HT-29 (cell line): Measurements from ENCODE around the gene RANBP3. TPM values are rescaled to one million over a fixed set of nuclear protein-coding genes. Genes with fewer than 3 reads are reported as not detected.
"Not testable (repeated sequence)": the region's sequence is repeated elsewhere in the genome, so short reads cannot be mapped to it uniquely, and the experiment has no call there.

Experiments used
- DNase-seq: peaks from one replicate; pipeline ENCODE4 v3.0.0-alpha.2; 2015; ENCODE audit warnings: low spot score
- total RNA-seq: library from RNA; depleted of rRNA; stranded (reverse); fragments of >200 nt; shearing (Covaris generic); gene quantifications from 2 replicates; pipeline ENCODE4 v1.2.3, GENCODE V29; 2014; rRNA removed

The RANBP3 gene
- total RNA-seq, 1 experiment from 2014 or later = 79.3 TPM

DNA sequence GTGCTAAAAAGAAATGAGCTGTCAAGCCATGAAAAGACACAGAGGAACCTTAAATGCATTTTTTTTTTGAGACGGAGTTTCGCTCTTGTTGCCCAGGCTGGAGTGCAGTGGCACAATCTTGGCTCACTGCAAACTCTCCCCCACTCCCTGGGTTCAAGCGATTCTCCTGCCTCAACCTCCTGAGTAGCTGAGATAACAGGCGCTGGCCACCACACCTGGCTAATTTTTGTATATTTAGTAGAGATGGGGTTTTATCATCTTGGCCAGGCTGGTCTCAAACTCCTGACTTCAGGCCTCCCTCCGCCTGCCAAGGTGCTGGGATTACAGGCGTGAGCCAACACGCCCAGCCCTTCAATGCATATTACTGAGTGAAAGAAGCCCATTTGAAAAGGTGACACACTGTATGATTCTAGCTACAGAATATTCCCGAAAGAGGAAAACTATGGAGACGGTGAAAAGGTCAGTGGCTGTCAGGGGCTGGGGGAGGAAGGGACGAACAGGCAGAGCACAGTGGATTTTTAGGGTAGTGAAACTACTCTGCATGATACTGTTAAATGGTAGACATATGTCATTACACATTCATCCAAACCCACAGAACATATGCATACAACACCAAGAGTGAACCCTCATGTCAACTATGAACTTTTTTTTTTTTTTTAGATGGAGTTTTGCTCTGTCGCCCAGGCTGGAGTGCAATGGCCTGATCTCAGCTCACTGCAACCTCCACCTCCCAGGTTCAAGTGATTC lies 93.7 kb downstream of the RANBP3 start:
- DNase-seq = not testable (repeated sequence)

DNA sequence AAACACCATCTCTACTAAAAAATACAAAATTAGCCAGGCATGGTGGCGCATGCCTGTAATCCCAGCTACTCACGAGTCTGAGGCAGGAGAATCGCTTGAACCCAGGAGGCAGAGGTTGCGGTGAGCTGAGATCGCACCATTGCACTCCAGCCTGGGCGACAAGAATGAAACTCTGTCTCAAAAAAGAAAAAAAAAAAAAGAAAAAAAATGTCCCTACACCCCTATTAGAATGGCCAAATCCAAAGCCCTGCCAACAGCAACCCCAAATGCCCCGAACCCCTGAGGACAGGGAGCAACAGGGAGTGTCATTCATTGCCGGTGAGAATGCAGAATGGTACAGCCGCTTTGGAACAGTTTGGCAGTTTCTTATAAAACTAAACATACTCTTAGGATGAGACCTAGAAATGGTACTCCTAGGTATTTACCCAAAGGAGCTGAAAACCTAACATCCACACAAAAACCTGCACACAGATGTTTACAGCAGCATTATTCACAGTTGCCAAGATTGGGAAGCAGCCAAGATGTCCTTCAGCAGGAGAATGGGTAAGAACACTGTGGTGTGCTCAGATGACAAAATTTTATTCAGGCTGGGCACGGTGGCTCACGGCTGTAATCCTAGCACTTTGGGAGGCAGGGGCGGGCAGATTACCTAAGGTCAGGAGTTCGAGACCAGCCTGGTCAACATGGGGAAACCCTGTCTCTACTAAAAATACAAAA lies 94.6 kb downstream of the RANBP3 start:
- not testable (repeated sequence) for DNase-seq

DNA sequence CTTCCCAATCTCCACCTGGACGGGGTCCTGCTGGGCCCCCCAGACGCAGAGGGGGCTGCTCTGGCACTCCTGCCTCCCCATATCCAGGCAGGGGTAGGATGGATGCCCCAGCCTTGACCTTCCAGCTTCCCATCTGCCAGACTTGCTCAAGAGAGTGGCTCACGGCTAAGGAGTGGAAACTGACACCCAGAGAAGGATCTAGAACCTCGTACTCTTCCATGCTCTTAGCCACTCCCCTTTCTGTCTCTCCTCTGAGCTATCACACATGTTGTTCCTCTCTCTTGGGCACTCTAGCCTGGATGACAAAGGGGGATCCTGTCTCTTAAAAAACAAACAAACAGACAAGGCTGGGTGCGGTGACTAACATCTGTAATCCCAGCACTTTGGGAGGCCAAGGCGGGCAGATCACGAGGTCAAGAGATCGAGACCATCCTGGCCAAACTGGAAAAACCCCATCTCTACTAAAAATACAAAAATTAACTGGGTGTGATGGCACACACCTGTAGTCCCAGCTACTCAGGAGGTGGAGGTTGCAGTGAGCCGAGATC lies 95.4 kb downstream of the RANBP3 start:
- DNase-seq = no peak

DNA sequence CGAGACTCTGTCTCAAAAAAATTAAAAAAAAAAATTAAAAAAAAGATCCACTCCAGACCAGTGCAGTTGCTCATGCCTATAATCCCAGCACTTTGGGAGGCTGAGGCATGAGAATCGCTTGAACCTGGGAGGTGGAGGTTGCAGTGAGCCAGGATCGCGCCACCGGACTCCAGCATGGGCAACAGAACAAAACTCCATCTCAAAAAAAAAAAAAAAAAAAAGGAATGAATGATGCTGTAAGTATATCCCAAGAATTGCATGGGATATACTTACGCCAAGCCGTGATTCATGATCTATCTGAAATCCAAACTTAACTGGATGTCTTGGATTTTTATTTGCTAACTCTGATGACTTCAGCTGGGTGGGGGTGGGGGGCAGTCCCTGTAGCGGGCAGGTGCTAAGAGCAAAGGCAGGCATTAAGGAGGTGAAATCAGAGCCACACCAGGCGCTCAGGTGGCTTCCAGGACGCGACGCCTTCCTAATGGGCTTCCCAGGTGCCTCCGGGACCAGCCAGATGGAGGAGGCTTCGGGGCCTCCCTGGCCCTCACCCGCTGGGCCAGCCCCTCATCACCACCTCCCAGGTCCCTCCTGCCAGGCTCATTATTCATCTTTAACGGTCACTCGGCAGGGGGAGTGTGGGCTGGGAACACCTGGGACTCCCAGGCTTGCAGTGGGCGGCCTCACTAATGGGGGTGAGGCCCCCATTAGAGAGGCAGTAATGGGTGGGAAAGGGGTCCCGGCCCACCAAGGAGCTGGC lies 96.2 kb downstream of the RANBP3 start:
- DNase-seq = no peak

DNA sequence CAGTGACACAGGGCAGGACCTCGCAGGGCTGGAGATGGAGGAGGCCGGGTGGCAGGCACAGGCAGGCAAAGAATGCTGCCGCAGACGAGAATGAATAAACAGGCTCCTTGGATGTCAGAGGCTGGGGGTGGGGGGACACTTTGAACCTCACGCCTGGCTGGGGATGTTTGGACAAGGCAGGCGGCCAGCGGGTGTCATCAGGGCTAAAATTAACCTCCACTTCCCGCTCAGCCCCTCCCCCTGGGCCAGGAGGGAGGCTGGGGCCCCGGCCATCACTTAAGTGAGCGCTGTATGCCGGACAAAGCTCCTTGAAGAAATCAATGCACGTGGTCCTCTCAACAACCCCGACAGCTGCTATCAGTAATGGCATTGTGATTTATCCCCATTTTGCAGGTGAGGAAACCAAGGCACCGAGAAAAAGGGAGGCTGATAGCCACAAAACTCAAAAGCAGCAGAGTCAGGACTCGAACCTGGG lies 97.3 kb downstream of the RANBP3 start:
- no peak for DNase-seq

DNA sequence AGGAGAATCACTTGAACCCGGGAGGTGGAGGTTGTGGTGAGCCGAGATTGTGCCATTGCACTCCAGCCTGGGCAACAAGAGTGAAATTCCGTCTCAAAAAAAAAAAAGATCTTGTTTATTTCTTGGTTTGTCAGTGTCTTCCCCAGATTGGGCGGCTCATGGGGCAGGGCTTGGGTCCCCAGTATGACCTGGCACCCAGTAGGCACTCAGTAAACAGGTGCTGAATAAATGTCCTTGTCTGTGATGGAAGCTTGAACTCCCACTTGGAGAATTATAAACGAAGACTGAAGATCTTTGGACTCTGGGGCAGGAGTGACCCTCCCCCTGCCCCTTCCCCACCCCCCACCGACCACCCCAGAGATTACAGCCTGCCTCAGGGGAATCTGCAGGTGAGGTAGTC lies 97.7 kb downstream of the RANBP3 start:
- DNase-seq = no peak

DNA sequence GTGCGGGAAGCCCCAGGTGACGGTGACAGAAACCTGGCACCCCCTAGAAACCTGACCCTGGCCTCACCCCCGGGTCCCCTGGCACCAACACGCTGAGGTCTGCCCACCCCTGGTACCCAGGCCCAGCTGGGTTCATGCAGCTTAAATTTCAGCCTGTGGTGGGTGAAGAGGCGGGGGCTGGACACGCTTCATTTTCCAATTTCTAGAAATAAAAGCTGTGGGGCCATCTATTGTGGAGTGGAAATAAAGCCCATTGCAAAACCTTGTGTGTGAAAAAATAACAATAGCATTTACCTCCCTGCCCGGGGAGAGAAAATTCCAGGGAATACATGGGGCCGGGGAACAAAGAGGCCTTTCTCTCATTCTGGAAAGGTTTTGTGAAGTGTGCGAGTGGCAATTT lies 100.1 kb downstream of the RANBP3 start:
- no peak for DNase-seq

DNA sequence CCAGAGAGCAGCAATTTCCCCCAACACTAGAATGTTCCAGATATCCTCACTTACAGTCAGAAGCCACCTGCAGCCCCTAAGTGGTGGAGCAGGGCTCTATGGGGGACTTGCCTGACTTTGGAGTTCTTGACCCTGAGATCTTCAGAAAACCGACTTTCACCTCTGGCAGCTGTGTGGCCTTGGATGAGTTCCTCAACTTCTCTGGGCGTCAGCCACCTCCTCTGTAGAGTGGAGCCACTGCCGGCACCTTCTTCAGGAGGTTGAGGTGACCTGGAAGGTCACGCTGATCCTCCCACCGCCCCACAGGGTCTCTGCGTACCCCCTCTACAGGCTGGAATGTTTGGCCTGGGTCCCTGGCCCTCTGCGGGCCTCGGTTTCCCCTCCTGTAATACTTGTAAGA lies 100.5 kb downstream of the RANBP3 start:
- no peak for DNase-seq

DNA sequence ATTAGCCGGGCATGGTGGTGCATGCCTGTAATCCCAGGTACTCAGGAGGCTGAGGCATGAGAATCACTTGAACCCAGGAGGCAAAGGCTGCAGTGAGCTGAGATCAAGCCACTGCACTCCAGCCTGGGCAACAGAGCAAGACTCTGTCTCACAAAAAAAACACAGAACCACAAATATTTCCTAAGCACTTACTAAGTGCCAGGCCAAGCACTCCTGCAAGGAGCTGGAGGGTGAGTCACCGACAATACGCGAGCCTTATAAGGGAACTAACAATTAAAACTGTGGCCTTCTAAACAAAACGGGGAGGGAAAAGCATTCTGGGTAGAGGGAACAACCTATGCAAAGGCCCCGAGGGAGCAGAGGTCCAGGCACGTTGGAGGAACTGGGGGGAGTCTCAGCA lies 103.4 kb downstream of the RANBP3 start:
- not testable (repeated sequence) for DNase-seq

DNA sequence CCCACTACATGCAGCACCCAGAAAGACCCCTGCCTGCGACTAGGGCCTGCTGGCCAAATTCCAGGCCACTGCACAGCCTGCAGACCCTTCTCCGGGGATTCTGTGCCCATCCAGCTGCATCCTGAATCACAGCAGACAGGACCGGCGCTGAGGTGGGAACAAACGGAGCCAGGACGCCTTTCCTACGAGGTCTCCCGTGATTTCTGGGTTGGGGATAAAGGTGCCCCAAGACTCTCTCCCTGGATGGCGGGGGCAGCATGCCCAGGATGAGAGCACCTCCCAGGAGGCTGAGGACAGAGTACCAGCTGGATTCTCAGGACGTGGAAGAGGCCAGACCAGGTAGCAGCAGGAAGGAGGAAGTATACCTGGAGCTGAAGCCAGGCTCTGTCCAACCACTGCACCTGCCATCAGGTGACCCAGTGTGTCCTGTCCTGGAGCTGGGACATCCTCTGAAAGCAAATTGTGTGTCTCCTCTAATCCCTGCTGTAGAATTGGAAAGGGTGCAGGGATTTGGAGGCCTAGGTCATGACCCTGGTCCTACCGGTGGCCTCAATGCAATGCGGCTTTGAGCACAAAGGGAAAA lies 104.2 kb downstream of the RANBP3 start:
- no peak for DNase-seq

DNA sequence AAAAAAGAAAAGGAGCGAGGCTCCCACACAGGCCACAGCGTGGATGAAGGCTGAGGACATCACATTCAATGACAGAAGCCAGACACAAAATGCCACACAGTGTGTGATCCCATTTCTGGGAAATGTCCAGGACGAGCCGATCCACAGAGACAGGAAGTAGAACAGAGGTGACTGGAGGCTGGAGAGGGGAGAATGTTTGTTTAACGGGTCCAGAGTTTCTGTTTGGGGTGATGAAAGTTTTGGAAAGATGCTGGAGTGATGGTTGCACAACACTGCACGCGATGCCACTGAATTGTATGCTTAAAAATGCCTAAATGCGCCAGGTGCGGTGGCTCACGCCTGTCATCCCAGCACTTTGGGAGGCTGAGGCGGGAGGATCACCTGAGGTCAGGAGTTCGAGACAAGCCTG lies 107.0 kb downstream of the RANBP3 start:
- DNase-seq = no peak

DNA sequence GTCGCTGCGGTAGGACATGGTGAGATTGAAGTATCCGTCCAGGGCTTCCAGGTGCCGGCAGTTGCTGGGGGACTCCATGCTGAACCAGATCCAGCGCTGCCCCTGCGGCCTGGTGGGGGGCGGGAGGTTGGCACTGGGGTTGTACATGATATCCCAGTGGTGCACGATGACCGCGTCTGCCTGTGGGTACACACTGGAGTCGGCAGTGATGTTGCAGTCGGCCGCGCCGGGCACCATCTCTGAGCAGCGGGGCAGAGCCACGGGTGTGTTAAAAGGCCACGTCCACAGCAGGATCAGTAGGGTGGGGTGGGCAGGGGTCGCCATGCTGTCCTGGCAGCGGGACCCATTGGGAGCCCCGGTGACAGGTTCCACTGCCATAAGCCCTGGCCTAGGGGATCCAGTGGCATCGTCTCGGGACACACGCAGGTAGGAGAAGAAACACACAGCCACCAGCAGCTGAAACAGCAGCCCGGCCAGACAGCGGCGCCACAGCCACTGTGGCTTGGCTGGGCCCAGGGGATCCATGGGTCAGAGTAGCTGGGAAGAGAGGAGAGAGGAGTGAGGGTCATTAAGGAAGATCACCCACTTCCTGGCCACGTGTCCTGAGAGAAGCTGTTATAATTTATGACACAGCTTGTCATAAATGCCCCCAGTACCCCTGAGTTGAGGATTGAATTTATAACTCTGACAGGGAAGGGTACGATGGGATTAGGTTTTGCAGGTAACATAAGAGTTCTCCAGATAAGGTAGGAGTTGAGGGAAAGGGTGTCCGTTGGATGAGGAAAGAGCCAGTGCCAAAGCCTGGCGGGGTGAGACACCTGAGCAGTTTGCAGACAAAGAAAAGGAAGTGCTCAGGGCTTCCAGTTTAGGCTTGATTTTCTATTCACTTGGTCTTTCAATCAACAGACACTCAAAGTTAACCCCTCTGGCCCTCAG lies 110.5 kb downstream of the RANBP3 start:
- DNase-seq = no peak

Other genes starting within 250 kb of the RANBP3 start
- gene PRR22, start 193.4 kb downstream of the RANBP3 start, total RNA-seq = 2.1 and 3.9 TPM in 2 replicates
- 81.1 and 90.4 TPM in 2 replicates for gene DUS3L, start 187.0 kb downstream of the RANBP3 start, total RNA-seq
- 0.21 TPM in 1 of 2 replicates, not detected in the other for gene NRTN, start 173.1 kb downstream of the RANBP3 start, total RNA-seq
- not detected in 2 replicates for gene FUT6, start 138.4 kb downstream of the RANBP3 start, total RNA-seq
- 2.8 and 3.9 TPM in 2 replicates for gene FUT3, start 126.7 kb downstream of the RANBP3 start, total RNA-seq
- not detected in 2 replicates for gene FUT5, start 107.6 kb downstream of the RANBP3 start, total RNA-seq
- gene NDUFA11, start 74.3 kb downstream of the RANBP3 start, total RNA-seq = 265 and 313 TPM in 2 replicates
- gene VMAC, start 73.3 kb downstream of the RANBP3 start, total RNA-seq = 3.5 and 6.0 TPM in 2 replicates
- 13.9 and 20.1 TPM in 2 replicates for gene CAPS, start 63.9 kb downstream of the RANBP3 start, total RNA-seq
- gene RFX2, start 132.4 kb upstream of the RANBP3 start, total RNA-seq = 11.8 and 18.8 TPM in 2 replicates
- gene ACSBG2, start 157.5 kb upstream of the RANBP3 start, total RNA-seq = not detected in 2 replicates